SK-N-SH (cell line): Measurements from ENCODE around the gene ITGA2B. TPM values are rescaled to one million over a fixed set of nuclear protein-coding genes. Genes with fewer than 3 reads are reported as not detected.

Experiments
- CTCF ChIA-PET: fragments of 300-600, 350-600 bp; formaldehyde crosslinking; extraction: SDS; loops from one replicate; lab custom pipeline; 2021; lab: Yijun Ruan, JAX
- POLR2A ChIA-PET: fragments of 350-600 bp; sonication (Branson Sonifier 250); formaldehyde crosslinking; extraction: SDS; loops from one replicate; lab custom pipeline; 2020; ENCODE audit warnings: antibody characterized with exemption, inconsistent platforms; lab: Yijun Ruan, JAX
- DNase-seq: peaks from one replicate; pipeline ENCODE4 v3.0.0; 2012
- H2AFZ ChIP-seq: fragments of 200-600 bp; sonication (generic); 2 replicates; pipeline ENCODE4 v1.8.1; 2016; ENCODE audit warnings: antibody characterized with exemption, mild to moderate bottlenecking, low read depth
- H3F3A ChIP-seq: fragments of 200-600 bp; sonication (generic); replicated peaks from 2 replicates; pipeline ENCODE3; 2016; ENCODE audit warnings: antibody characterized with exemption, mild to moderate bottlenecking; ENCODE audit not compliant: insufficient read depth
- H3K27ac ChIP-seq, 2 experiments: fragments of 200-500 bp in 1 of 2; fragments of 200-600 bp in 1 of 2; sonication (Bioruptor generic) in 1 of 2; sonication (generic), shearing (Covaris generic) in 1 of 2; 2 replicates each; pipeline versions ENCODE4 v1.5.1 to v1.6.1; 2014 to 2016; ENCODE audit warnings: low read depth in 2 of 2, inconsistent platforms in 1 of 2, low read length in 1 of 2, mild to moderate bottlenecking in 1 of 2, mixed read lengths in 1 of 2
- H3K27me3 ChIP-seq: fragments of 200-600 bp; sonication (generic), shearing (Covaris generic); 2 replicates; pipeline ENCODE4 v1.6.1; 2016; ENCODE audit warnings: mixed run types; ENCODE audit not compliant: insufficient read depth
- H3K36me3 ChIP-seq, 2 experiments: fragments of 200-500 bp in 1 of 2; fragments of 200-600 bp in 1 of 2; sonication (Bioruptor generic) in 1 of 2; sonication (generic) in 1 of 2; replicated peaks in 1 of 2; 2 replicates each; pipeline versions ENCODE3 to v1.5.1; 2014 to 2016; ENCODE audit warnings: low read length in 1 of 2, mild to moderate bottlenecking in 1 of 2; ENCODE audit not compliant: insufficient read depth in 2 of 2, control insufficient read depth in 1 of 2
- H3K4me1 ChIP-seq, 2 experiments: fragments of 200-500 bp in 1 of 2; fragments of 200-600 bp in 1 of 2; sonication (Bioruptor generic) in 1 of 2; sonication (generic), shearing (Covaris generic) in 1 of 2; 2 replicates each; pipeline versions ENCODE4 v1.5.1 to v1.6.1; 2014 to 2016; ENCODE audit warnings: low read depth in 1 of 2, low read length in 1 of 2, mixed run types in 1 of 2; ENCODE audit not compliant: insufficient read depth in 2 of 2, control insufficient read depth in 1 of 2
- H3K4me2 ChIP-seq: fragments of 200-600 bp; sonication (generic), shearing (Covaris generic); 2 replicates; pipeline ENCODE4 v1.6.1; 2017; ENCODE audit warnings: mixed run types
- H3K4me3 ChIP-seq, 2 experiments: fragments of 200-500 bp in 1 of 2; fragments of 200-600 bp in 1 of 2; sonication (Bioruptor generic) in 1 of 2; sonication (generic), shearing (Covaris generic) in 1 of 2; 2 replicates each; pipeline versions ENCODE4 v1.5.1 to v1.8.1; 2014 to 2016; ENCODE audit warnings: low read depth in 2 of 2, inconsistent platforms in 1 of 2, low read length in 1 of 2, mild to moderate bottlenecking in 1 of 2, mixed read lengths in 1 of 2, moderate library complexity in 1 of 2
- H3K79me2 ChIP-seq: fragments of 200-600 bp; sonication (generic); 2 replicates; pipeline ENCODE4 v1.8.1; 2017; ENCODE audit warnings: mild to moderate bottlenecking; ENCODE audit not compliant: insufficient read depth
- H3K9ac ChIP-seq: fragments of 200-600 bp; sonication (generic); 2 replicates; pipeline ENCODE4 v1.6.1; 2017; ENCODE audit warnings: mixed run types
- H3K9me2 ChIP-seq: fragments of 200-600 bp; sonication (generic); 2 replicates; pipeline ENCODE4 v1.6.1; 2017; ENCODE audit warnings: mixed run types
- H3K9me3 ChIP-seq: fragments of 200-600 bp; sonication (generic); 2 replicates; pipeline ENCODE4 v1.6.1; 2017; ENCODE audit warnings: mixed run types, mild to moderate bottlenecking, moderate library complexity
- H4K20me1 ChIP-seq: fragments of 200-600 bp; sonication (generic); 2 replicates; pipeline ENCODE4 v1.6.1; 2017; ENCODE audit warnings: mild to moderate bottlenecking, mixed run types; ENCODE audit not compliant: insufficient read depth
- CHD2 ChIP-seq: fragments of 150-350 bp; IDR thresholded peaks from 2 replicates; pipeline ENCODE4 v1.6.1; 2018; ENCODE audit warnings: low read length; ENCODE audit not compliant: partially characterized antibody
- CTCF ChIP-seq: fragments of 200-600 bp; sonication (generic); IDR thresholded peaks from 2 replicates; pipeline ENCODE4 v1.6.1; 2017; ENCODE audit warnings: antibody characterized with exemption, mild to moderate bottlenecking, moderate library complexity
- ELF1 ChIP-seq: IDR thresholded peaks from 2 replicates; pipeline ENCODE4 v1.4.0; 2012
- EP300 ChIP-seq, 2 experiments: IDR thresholded peaks; 2 replicates each; pipeline versions ENCODE4 v1.4.0 to v1.6.1; 2012; ENCODE audit warnings: borderline replicate concordance in 1 of 2, low read depth in 1 of 2, low read length in 1 of 2
- FOXM1 ChIP-seq: IDR thresholded peaks from 2 replicates; pipeline ENCODE4 v1.4.0; 2012; ENCODE audit warnings: low read depth, mild to moderate bottlenecking
- GABPA ChIP-seq: IDR thresholded peaks from 2 replicates; pipeline ENCODE4 v1.4.0; 2012; ENCODE audit warnings: low read depth, mild to moderate bottlenecking
- GATA2 ChIP-seq: sonication (generic); formaldehyde crosslinking; IDR thresholded peaks from 2 replicates; pipeline ENCODE4 v1.5.0; 2020; ENCODE audit warnings: mild to moderate bottlenecking, missing genetic modification reagents
- MAX ChIP-seq: IDR thresholded peaks from 2 replicates; pipeline ENCODE4 v1.4.0; 2012; ENCODE audit warnings: low read depth
- MXI1 ChIP-seq: IDR thresholded peaks from 2 replicates; pipeline ENCODE4 v1.6.1; 2012; ENCODE audit warnings: mild to moderate bottlenecking, low read depth, low read length, improper control_type of control experiment
- PBX3 ChIP-seq: IDR thresholded peaks from 2 replicates; pipeline ENCODE4; 2012
- POLR2AphosphoS5 ChIP-seq: IDR thresholded peaks from 2 replicates; pipeline ENCODE4 v1.6.1; 2012; ENCODE audit warnings: low read depth, low read length
- RAD21 ChIP-seq: IDR thresholded peaks from 2 replicates; pipeline ENCODE4 v1.6.1; 2012; ENCODE audit warnings: mild to moderate bottlenecking, low read length
- SIN3A ChIP-seq: IDR thresholded peaks from 2 replicates; pipeline ENCODE4 v1.6.1; 2012; ENCODE audit warnings: low read depth, mild to moderate bottlenecking, low read length, moderate library complexity, borderline replicate concordance
- SMC3 ChIP-seq: IDR thresholded peaks from 2 replicates; pipeline ENCODE4 v1.6.1; 2012; ENCODE audit warnings: low read depth, low read length, improper control_type of control experiment
- TAF1 ChIP-seq: IDR thresholded peaks from 2 replicates; pipeline ENCODE4 v1.6.1; 2012; ENCODE audit warnings: low read depth, mild to moderate bottlenecking, low read length, moderate library complexity, borderline replicate concordance
- TCF12 ChIP-seq: IDR thresholded peaks from 2 replicates; pipeline ENCODE4 v1.4.0; 2012
- USF1 ChIP-seq: IDR thresholded peaks from 2 replicates; pipeline ENCODE4 v1.4.0; 2012; ENCODE audit warnings: low read depth, borderline replicate concordance
- USF2 ChIP-seq: fragments of 150-350 bp; IDR thresholded peaks from 2 replicates; pipeline ENCODE4 v1.6.1; 2017; ENCODE audit warnings: antibody characterized with exemption, low read length, low read depth, borderline replicate concordance
- YY1 ChIP-seq: IDR thresholded peaks from 2 replicates; pipeline ENCODE4 v1.4.0; 2012; ENCODE audit warnings: low read depth, mild to moderate bottlenecking
- WGBS: methylation state at CpG from one replicate; pipeline ENCODE4 v1.1.6; 2017; ENCODE audit warnings: low lambda C conversion rate; 5-methylcytosine and 5-hydroxymethylcytosine counted together
- polyA plus RNA-seq, 3 experiments: library from polyadenylated mRNA; depleted of rRNA; stranded (reverse); fragments of >200 nt; gene quantifications; 2 replicates each; pipeline ENCODE4 v1.2.3, GENCODE V29; 2012

Gene ITGA2B
- polyA plus RNA-seq, 1 of the 3 experiments (the other 2 are of a cell fraction): 1.3 TPM

GRCh38 chr17:44345454-44346026, 43.9 kb downstream of the ITGA2B start:
- H3K36me3 ChIP-seq: peaks cover 0 to 9% of the 10 kb centered on the region in 2 experiments
- H3K79me2 ChIP-seq: peaks cover 21% of the 10 kb centered on the region
- DNase-seq: peak; percentile 81
- H3K9me3 ChIP-seq: no peaks in the 10 kb centered on the region
- 2% methylated on average over 19 of the region's 21 CpGs for WGBS
- H3K27ac ChIP-seq: peak overlapping the region; percentile 40 to 66; a peak in 3 of 4 replicates
- H3F3A ChIP-seq: no peaks in the 10 kb centered on the region
- H3K9me2 ChIP-seq: no peaks in the 10 kb centered on the region
- peaks cover 0 to 13% of the 10 kb centered on the region in 2 experiments; a peak in 1 of 4 replicates for H3K4me1 ChIP-seq
- peak overlapping the region; percentile 88 for H2AFZ ChIP-seq
- POLR2A ChIA-PET: interaction anchor here (0.5 to 1.6 kb wide), 8 partner anchors 14 to 176 kb away, joined by 3 to 7 read pairs (median 3); partner anchors contain the start of genes FAM171A2 and SLC25A39
- peak overlapping the region; percentile 84 for H3K9ac ChIP-seq
- TF ChIP-seq CHD2 (no peak), SIN3A (peak; percentile 49; the same call in 1 of the 2 replicates), SMC3 (peak; percentile 42), RAD21 (peak; percentile 69), CTCF (peak; percentile 61), YY1 (no peak)
- CTCF ChIA-PET: interaction anchor here (0.8 to 3.6 kb wide), 24 partner anchors 9 to 436 kb away, joined by 3 to 53 read pairs (median 5); partner anchors contain the start of genes FAM171A2, HDAC5, SLC25A39 and TMUB2
- peak overlapping the region; percentile 97 for H3K4me2 ChIP-seq
- H3K27me3 ChIP-seq: no peaks in the 10 kb centered on the region
- peak overlapping the region; percentile 83 to 98 for H3K4me3 ChIP-seq
- H4K20me1 ChIP-seq: peaks cover 7% of the 10 kb centered on the region; the same call in 1 of the 2 replicates

- WGBS: 2% methylated on average over 24 of the region's 26 CpGs
- peaks cover 21% of the 10 kb centered on the region for H3K79me2 ChIP-seq
- peak within 1 kb of the TSS; percentile 40 to 66; a peak in 3 of 4 replicates for H3K27ac ChIP-seq
- H3F3A ChIP-seq: no peaks in the 10 kb centered on the region
- H3K27me3 ChIP-seq: no peaks in the 10 kb centered on the region
- peaks cover 0 to 7% of the 10 kb centered on the region in 2 experiments for H3K36me3 ChIP-seq
- peaks cover 0 to 13% of the 10 kb centered on the region in 2 experiments; a peak in 1 of 4 replicates for H3K4me1 ChIP-seq
- no peaks in the 10 kb centered on the region for H3K9me2 ChIP-seq
- peak within 1 kb of the TSS; percentile 83 to 98 for H3K4me3 ChIP-seq
- DNase-seq: peak; percentile 97
- H3K9ac ChIP-seq: peak within 1 kb of the TSS; percentile 84
- ChIA-PET CTCF (interaction anchor here (1.0 to 3.6 kb wide), 21 partner anchors 9 to 222 kb away, joined by 3 to 53 read pairs (median 6); partner anchors contain the start of genes FAM171A2, HDAC5, SLC25A39 and TMUB2), POLR2A (interaction anchor here (0.5 to 1.6 kb wide), 7 partner anchors 14 to 176 kb away, joined by 3 to 7 read pairs (median 3); partner anchors contain the start of genes FAM171A2 and SLC25A39)
- H4K20me1 ChIP-seq: peaks cover 7% of the 10 kb centered on the region; the same call in 1 of the 2 replicates
- H3K9me3 ChIP-seq: no peaks in the 10 kb centered on the region
- H2AFZ ChIP-seq: peak within 1 kb of the TSS; percentile 99
- H3K4me2 ChIP-seq: peak within 1 kb of the TSS; percentile 97
- peak; percentile 78; the same call in 1 of the 2 replicates for TF ChIP-seq TAF1
- TF ChIP-seq GATA2 (CRISPR knock-in tag): no peak
- TF ChIP-seq MXI1: peak; percentile 83
- peak; percentile 41; the same call in 1 of the 2 replicates for TF ChIP-seq PBX3
- TF ChIP-seq ELF1: peak; percentile 75
- TF ChIP-seq FOXM1: no peak
- TF ChIP-seq CHD2: peak; percentile 89
- peak; percentile 40 for TF ChIP-seq GABPA
- TF ChIP-seq USF1: peak; percentile 99
- TF ChIP-seq TCF12: peak; percentile 54; the same call in 1 of the 2 replicates
- peak; percentile 90 for TF ChIP-seq POLR2AphosphoS5
- TF ChIP-seq MAX: peak; percentile 90
- TF ChIP-seq USF2: peak; percentile 97
- TF ChIP-seq SIN3A: peak; percentile 99
- peak; percentile 53 to 60; a peak in 2 of 4 replicates for TF ChIP-seq EP300 (IDR thresholded peaks at IDR 0.05; ENCODE audit: borderline replicate concordance in 1 of 2, low read depth in 1 of 2, low read length in 1 of 2)
Measured at GRCh38 chr17:44344939-44345453, 44.5 kb downstream of the ITGA2B start, which contains the start of gene GRN. TSS of gene GRN (plus strand) at chr17:44345302. CDS start at chr17:44349165, 3,863 bp downstream.
